ENCODE results near the gene TBXAS1. TPM values are rescaled to one million over a fixed set of nuclear protein-coding genes. Genes with fewer than 3 reads are reported as not detected.

TBXAS1 gene
- total RNA-seq, 1 donor from 2014 or later, result 1.3 TPM

DNA sequence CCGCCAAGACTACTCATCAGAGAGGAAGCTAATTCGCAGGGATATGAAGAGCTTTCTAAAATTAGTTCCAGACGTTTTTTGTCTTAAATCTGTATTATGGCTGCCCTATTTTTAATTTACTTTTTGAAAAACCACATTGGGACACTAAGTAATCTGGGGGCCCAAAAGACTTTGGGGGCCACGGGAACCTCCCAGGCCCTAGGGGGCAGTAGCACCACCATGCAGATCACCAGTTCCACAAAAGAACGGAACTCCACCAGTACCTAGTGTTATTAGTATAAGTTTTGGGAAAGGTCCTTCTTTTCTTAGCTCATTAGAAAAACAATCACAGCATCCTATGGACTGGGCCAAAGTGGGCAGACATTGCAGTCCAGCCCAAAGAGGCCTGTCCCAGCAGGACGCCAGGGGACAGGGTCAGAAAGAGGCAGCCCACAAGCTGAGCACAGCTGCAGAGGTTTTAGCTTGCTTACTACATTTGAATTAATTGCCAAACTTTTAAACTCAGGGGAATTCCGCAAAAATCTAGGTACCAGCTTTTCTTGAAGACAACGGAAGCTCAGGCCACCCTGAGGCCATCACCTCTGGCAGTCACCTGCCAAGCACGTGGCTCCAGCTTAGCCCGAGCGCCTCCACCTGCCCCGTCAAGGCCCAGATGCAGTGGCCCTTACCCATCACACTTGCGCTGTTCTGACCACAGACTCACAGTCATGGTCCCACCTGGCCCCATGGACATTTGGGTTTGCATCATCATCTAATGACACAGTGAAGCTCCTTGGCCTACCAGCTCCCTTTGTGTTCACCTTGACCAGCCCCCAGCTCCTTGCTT lies 158.8 kb downstream of the TBXAS1 start:
- Mint-ChIP-seq H3K27ac (ENCODE audit: unreplicated experiment) (no peak overlapping the region), H3K4me3 (ENCODE audit: unreplicated experiment) (no peak overlapping the region), H3K9me3 (ENCODE audit: unreplicated experiment) (no peaks in the 10 kb centered on the region), H3K4me1 (ENCODE audit: unreplicated experiment) (no peaks in the 10 kb centered on the region), H3K36me3 (ENCODE audit: low read depth, unreplicated experiment) (no peaks in the 10 kb centered on the region), H3K27me3 (ENCODE audit: unreplicated experiment) (no peaks in the 10 kb centered on the region)
- TF ChIP-seq, protein P1, sequence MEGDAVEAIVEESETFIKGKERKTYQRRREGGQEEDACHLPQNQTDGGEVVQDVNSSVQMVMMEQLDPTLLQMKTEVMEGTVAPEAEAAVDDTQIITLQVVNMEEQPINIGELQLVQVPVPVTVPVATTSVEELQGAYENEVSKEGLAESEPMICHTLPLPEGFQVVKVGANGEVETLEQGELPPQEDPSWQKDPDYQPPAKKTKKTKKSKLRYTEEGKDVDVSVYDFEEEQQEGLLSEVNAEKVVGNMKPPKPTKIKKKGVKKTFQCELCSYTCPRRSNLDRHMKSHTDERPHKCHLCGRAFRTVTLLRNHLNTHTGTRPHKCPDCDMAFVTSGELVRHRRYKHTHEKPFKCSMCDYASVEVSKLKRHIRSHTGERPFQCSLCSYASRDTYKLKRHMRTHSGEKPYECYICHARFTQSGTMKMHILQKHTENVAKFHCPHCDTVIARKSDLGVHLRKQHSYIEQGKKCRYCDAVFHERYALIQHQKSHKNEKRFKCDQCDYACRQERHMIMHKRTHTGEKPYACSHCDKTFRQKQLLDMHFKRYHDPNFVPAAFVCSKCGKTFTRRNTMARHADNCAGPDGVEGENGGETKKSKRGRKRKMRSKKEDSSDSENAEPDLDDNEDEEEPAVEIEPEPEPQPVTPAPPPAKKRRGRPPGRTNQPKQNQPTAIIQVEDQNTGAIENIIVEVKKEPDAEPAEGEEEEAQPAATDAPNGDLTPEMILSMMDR (IDR thresholded peaks at IDR 0.05; ENCODE audit: unreplicated experiment), result no peak
- DNase-seq (ENCODE audit: low spot score), result no peak

DNA sequence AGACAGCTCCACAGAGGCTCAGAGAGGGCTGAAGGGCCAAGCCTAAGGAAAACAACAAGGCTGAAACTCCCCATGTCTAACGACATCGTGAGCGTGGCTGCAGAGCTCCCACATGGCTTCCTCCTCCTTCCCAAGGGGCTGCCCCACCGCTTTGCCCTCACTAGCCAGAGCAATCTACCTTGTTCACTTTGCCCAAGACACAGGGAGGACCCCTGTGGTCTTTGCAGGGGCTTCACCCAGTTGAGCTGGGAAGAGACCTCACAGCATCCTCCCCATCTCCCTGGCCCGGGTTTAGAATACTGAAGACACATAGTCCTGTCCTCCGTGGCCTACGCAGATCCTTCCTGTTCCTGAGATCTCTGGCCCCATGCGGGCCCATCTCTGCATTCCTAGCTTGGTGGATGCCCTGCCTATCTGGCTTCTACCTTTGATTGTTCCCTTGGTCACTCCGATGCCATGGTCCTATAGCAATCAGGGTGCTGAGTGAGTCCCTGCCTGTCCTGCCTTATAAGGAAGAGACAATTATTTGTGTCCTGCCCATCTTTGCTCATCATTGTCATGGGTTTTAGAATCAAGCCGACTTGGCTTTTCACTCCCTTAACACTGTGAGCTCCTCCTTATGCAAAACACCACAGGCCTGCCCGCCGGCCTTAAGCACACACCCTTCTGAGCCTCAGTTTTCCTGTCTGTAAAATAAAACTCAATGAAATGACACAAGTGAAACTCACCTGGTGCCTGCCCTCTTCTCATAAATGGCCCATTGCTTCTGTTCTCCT lies 160.5 kb downstream of the TBXAS1 start:
- Mint-ChIP-seq H3K27me3 (ENCODE audit: unreplicated experiment) (no peaks in the 10 kb centered on the region), H3K9me3 (ENCODE audit: unreplicated experiment) (no peaks in the 10 kb centered on the region), H3K4me3 (ENCODE audit: unreplicated experiment) (no peak overlapping the region), H3K36me3 (ENCODE audit: low read depth, unreplicated experiment) (no peaks in the 10 kb centered on the region), H3K4me1 (ENCODE audit: unreplicated experiment) (no peaks in the 10 kb centered on the region), H3K27ac (ENCODE audit: unreplicated experiment) (no peak overlapping the region)
- DNase-seq (ENCODE audit: low spot score), result no peak
- TF ChIP-seq, protein P1 (IDR thresholded peaks at IDR 0.05; ENCODE audit: unreplicated experiment), result no peak

DNA sequence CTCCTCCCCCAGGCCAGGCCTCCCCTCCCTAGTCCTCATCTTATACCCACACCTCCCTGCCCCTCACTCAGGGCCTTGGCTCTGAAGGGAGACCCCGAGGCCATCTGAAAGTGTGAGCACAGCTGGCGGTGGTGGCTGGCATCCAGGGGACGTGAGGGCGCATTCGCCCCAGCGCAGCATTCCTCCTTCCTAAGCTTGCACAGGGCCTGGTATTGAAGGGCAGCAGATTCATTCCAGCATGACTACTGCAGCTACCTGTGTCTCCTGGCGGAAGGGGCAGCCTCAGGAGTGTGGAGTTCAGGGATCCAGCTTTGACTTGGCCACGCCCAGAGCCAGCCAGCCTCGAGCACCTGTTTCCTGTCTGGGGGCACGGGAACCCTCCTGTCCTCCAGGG lies 161.1 kb downstream of the TBXAS1 start:
- H3K4me3 Mint-ChIP-seq (ENCODE audit: unreplicated experiment), result no peak overlapping the region
- H3K9me3 Mint-ChIP-seq (ENCODE audit: unreplicated experiment), result no peaks in the 10 kb centered on the region
- no peaks in the 10 kb centered on the region for H3K27me3 Mint-ChIP-seq (ENCODE audit: unreplicated experiment)
- TF ChIP-seq, protein P1 (IDR thresholded peaks at IDR 0.05; ENCODE audit: unreplicated experiment), result no peak
- DNase-seq (ENCODE audit: low spot score), result no peak
- no peaks in the 10 kb centered on the region for H3K4me1 Mint-ChIP-seq (ENCODE audit: unreplicated experiment)
- H3K27ac Mint-ChIP-seq (ENCODE audit: unreplicated experiment), result no peak overlapping the region
- H3K36me3 Mint-ChIP-seq (ENCODE audit: low read depth, unreplicated experiment), result no peaks in the 10 kb centered on the region

DNA sequence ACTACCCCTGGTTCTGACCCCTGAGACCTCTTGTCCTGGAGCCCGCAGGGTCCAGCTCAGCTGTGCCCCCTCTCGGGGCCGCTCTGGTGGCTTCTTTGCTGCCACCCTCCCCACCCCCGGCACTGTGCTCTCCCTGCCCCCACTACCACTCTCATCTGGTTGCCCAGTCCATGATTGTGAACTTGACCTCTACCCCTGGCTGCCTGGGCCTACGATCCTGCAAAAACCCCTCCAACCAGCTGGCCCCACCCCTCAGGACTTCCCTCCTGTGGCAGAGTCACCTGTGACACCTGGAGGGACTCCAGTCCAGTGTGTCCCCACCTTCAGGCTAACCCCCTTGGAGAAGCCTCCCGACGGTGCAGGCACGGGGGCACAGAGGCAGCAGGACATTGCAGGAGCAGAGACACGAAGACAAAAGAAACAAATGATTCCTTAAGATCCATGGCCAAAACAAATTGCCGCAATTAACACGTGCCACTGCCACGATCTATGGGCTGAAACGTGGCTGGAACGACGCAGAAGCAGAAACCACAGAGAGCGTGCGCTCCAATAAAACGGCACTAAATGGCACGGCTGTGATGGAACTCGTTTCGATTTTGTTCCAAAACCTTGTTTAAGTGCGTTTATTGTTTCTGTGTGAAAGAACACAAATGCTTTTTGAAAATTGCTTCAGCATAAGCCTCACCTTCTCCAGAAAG lies 161.7 kb downstream of the TBXAS1 start:
- DNase-seq (ENCODE audit: low spot score), result no peak
- Mint-ChIP-seq H3K27ac (ENCODE audit: unreplicated experiment) (no peak overlapping the region), H3K4me3 (ENCODE audit: unreplicated experiment) (no peak overlapping the region), H3K27me3 (ENCODE audit: unreplicated experiment) (peaks cover under 1% of the 10 kb centered on the region), H3K9me3 (ENCODE audit: unreplicated experiment) (no peaks in the 10 kb centered on the region), H3K36me3 (ENCODE audit: low read depth, unreplicated experiment) (no peaks in the 10 kb centered on the region), H3K4me1 (ENCODE audit: unreplicated experiment) (no peaks in the 10 kb centered on the region)
- TF ChIP-seq, protein P1 (IDR thresholded peaks at IDR 0.05; ENCODE audit: unreplicated experiment), result no peak
